Loucy (cell line): ENCODE data around the gene RPL22.

Experiments used
- CTCF ChIP-seq: fragments of 200-600 bp; sonication (generic); conservative IDR thresholded peaks from 2 replicates; pipeline ENCODE4 v1.5.1; 2014; ENCODE audit warnings: mild to moderate bottlenecking, antibody characterized with exemption, low read length
- EZH2phosphoT487 ChIP-seq: fragments of 200-600 bp; IDR thresholded peaks from 2 replicates; pipeline ENCODE4 v1.6.1; 2018; ENCODE audit warnings: antibody characterized with exemption, mild to moderate bottlenecking, moderate library complexity, borderline replicate concordance

GRCh38 chr1:6188466-6188865 is 10.9 kb downstream of the RPL22 start:
- TF ChIP-seq CTCF (no peak), EZH2phosphoT487 (no peak)
